GM18498 (cell line): ENCODE data around the gene SCAPER.
"Not testable (repeated sequence)": the region's sequence is repeated elsewhere in the genome, so short reads cannot be mapped to it uniquely, and the experiment has no call there.

ENCODE experiments used
- ATAC-seq: cut with Tn5 transposase; IDR thresholded peaks from one replicate; pipeline ENCODE4 v1.9.1; 2021; ENCODE audit warnings: mild to moderate bottlenecking, moderate library complexity; ENCODE audit not compliant: unreplicated experiment

SCAPER gene

DNA sequence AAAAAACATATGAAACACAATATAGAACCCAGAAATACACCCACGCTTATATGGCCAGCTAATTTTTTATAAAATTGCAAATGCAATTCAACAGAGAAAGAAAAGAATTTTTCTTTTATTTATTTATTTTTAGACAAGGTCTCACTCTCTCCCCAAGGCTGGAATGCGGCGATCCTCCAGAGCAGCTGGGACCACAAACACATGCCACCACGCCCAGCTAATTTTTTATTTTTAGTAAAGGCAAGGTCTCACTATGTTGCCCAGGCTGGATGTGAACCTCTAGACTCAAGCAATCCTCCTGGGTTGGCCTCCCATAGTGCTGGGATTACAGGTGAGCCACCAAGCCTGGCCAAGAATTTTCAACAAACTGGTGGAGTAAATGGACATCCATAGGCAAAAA, 117.9 kb downstream of the SCAPER start:
- ATAC-seq: no peak

DNA sequence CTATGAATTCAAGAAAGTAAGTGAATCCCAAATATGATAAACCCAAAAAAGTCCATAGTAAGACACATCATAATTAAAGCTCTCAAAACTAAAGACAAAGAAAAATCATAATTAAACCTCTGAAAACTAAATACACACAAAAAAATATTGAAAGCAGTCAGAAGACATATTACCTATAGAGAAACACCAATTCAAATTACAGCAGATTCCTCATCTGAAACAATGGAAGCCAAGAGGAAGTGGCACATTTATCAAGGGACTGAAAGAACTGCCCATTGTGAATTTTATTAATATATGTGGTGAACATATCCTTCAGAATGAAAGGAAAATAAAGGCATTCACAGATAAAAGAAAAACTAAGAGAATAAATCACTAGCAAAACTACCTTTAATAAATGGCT, 128.2 kb downstream of the SCAPER start:
- no peak for ATAC-seq

DNA sequence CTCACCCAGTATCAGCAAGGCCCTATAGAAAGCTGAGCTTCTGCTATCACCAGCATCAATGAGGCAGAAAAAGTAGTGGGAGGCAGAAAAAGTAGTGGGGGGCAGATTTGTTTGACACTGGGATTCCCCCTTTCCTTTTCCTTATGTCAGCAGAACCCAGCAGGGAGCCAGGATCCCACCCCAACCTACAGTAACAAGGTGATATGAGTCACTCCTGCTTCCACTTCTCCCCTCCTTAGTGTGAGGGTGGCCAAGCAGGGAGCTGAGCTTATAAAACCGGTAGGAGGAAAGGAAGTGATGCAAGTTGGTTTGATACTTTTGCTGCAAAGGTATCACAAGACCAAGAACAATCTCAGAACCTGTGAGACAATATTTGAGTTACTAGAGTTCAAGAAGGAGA, 128.7 kb downstream of the SCAPER start:
- no peak for ATAC-seq

DNA sequence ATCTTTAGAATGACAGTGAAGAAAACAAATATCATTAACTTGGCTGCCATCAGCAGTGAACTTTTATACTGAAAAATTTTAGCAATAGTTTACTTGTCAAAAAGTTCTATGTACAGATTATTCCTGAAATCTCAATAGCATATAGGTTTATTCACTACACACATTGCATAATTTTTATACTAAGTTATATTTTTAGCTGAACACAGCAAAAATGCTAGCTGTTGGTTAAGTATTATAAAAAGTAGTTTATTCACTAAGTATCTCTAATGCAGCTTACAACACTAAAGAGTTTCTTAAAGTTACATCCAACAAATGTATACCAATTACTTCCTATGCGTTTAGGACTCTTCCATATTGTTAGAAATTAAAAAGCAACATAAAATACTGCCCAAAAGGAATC, 131.9 kb downstream of the SCAPER start:
- ATAC-seq: no peak

DNA sequence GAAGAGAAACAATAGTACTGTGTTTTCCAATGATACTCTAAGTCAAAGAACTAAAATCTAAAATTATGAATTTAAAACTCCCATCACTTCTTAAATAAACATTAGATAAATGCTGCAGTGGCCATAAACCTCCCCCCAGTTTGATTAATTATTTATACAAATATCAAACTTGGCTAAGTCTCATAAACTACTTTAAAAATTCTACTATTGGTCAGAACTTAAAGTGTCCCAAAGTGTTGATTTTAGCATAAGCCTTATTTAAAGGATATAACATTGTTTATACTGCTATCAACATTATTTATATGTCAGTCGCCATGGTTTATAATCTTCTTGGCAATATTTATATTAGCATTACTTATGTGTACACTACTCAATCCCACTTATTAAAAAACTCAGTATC, 132.4 kb downstream of the SCAPER start:
- ATAC-seq: no peak

DNA sequence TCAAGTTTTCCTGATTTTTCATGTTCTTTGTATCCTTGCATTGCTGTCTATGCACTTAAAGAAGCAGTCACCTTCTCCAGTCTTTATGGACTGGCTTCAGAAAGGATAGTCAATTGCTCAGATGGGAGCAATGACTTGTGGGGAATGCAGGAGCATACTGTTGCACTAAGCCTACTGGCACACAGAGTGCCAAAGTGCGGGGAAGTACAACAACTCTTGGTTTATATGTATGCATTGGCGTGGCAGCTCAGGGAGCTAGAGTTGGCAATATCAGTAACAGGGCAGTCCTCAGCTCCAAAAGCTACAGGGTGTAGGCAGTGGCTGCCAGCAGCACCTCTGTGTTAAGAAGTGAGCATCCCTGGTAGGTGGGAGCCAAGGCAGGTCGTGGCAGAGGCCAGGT, 141.1 kb downstream of the SCAPER start:
- no peak for ATAC-seq

DNA sequence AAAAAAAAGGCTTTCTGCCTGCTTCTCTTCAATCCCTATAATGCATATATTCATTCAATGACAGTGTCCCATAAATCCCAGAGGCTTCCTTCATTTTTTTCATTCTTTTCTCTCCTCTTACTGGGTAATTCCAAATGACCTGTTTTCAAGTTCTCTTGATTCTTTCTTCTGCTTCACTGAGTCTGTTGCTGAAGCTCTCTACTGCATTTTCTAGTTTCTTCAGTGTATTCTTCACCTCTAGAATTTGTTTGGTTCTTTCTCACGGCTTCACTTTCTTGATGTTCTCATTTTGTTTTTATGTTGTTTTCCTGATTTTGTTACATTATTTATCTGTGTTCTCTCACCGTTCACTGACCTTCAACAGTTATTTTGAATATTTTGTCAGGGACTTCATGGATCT, 141.6 kb downstream of the SCAPER start:
- ATAC-seq: no peak

DNA sequence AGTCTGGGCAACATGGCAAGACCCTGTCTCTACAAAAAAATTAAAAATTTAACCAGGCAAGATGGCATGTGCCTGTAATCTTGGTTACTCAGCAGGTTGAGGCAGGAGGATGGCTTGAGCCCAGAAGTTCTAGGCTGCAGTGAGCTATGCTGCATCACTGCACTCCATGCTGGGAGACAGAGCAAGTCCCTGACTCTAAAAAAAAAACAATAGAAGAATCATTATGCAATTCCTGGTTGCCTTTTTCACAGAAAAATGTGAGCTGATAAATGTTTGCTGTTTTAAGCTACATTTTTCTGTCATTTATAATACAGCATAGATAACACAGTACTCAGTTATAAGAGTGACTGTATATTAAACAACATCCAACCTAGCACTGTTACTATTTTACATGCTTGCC, 148.8 kb downstream of the SCAPER start:
- ATAC-seq: no peak

DNA sequence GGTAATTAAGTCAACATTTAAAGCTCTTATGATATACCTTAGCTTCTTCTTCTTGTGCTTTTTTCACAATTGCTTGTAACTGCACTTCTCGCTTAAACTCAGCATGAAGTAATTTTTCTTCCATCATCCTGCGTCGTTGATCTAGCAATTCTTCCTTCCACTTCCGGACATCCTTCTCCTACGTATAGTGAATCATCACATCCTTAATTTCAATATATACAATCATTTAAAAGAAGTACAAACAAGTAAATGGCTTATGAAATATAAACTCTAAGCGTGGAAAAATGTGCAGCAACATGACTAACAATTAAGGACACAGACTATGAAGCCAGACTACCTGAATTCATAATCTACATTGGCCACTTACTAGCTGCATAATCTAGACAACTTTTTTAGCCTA, 151.4 kb downstream of the SCAPER start:
- ATAC-seq: no peak

DNA sequence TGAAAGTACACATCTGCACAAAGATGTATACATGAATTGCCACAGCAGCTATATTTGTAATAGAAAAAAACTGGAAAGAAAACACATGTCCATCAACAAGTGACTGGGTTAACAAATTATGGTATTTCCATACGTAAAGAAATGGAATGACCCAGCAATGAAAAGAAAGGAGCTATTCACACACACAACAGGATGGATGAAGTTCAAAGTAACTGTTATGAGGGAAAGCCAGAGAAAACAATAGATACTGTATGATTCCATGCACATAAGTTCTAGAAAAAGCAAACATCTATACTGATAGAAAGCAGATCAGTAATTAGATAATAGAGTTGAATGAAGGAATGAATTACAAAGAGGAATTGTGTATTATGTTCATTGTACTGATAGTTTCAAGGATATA, 152.0 kb downstream of the SCAPER start:
- ATAC-seq: no peak

DNA sequence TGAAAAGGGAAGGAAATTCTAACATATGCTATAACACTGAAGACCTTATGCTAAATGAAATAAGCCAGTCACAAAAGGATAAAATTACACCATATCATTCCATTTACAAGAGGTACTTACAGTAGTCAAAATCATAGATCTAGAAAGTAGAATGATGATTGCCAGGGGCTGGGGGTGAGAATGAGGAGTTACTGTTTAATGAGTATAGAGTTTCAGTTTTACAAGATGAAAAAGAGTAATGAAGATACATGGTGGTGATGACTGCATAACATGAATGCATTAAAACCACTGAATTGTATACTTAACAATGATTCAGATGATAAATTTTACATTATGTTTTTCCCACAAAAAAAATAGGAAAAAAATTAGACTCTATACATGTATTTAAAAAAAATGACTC, 152.6 kb downstream of the SCAPER start:
- ATAC-seq: no peak

DNA sequence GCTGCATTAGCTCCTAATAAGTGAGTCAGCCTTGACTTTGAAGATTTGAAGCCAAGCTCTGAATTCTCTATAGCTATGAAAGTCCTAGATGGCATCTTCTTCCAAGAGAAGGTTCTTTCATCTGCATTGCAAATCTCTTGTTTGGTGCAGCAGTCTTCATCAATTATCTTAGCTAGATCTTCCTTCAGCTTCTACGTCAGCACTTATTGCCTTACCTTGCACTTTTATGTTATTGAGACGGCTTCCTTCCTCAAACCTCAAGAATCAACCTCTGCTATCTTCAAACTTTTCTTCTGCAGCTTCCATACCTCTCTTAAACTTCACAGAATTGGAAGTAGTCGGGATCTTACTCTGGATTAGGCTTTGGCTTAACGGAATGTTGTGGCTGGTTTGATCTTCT, 167.6 kb downstream of the SCAPER start:
- no peak for ATAC-seq

DNA sequence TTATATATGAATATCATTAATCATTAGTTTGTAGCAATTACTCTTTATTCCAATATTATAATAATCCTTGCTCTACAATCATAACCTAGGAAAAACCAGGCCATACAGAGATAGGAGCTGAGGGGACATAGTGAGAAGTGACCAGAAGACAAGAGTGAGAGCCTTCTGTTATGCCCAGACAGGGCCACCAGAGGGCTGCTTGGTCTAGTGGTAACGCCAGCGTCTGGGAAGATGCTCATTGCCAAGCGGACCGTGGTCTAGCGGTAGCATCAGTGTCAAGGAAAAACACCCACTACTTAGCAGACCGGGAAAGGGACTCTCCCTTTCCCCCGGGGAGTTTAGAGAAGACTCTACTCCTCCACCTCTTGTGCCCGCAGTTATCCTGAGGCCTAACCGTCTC, 172.8 kb downstream of the SCAPER start:
- ATAC-seq: not testable (repeated sequence)

DNA sequence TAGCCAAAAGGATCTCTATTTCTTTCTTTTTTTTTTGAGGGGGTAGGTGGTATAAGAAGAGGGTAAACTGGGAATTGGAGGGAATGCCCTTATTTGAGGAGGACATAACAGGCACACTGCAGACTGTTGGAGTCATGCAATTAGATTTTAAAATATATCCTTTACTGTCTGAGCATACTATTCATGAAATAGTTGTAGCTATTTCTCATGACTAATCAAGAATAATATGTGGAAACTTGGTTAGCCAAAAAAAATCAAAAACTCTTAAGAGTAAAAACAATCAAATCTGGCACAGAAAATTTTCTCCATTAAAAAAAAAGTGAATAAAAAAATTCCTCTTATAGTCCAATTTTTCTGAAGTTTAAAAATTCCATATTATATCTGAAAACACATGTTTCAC, 174.9 kb downstream of the SCAPER start:
- ATAC-seq: no peak

DNA sequence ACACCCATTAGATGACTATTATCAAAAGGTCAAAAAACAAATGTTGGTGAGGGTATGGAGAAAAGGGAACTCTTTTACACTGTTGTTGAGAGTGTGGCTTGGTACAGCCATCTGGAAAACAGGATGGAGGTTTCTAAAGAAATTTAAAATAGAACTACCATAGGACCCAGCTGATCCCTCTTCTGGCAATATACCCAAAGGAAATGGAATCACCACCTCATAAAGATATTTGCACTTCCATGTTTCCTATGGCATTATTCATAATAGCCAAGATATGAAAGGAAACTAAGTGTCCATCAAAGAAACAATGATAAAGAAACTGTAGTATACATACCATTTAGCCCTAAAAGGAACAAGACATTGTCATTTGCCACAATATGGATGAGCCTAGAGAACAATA, 186.3 kb downstream of the SCAPER start:
- no peak for ATAC-seq

DNA sequence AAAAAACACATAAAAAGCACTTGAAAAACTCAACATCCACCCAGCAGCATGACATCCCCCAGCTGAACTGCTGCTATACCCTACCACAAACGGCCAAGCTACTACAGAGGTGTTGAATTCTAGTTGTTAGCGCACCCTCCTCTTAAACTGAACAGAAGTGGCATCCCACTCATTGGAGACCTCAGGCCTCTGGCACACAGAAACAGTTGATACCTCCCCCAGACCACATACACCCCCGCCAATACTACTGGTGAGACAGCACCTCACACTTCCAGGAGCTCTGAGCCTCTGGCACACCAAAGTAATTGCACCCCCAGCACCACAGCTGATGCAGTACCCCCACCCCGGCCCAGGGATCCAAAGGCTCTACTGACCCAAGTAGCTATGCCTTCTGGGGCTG, 190.2 kb downstream of the SCAPER start:
- no peak for ATAC-seq

DNA sequence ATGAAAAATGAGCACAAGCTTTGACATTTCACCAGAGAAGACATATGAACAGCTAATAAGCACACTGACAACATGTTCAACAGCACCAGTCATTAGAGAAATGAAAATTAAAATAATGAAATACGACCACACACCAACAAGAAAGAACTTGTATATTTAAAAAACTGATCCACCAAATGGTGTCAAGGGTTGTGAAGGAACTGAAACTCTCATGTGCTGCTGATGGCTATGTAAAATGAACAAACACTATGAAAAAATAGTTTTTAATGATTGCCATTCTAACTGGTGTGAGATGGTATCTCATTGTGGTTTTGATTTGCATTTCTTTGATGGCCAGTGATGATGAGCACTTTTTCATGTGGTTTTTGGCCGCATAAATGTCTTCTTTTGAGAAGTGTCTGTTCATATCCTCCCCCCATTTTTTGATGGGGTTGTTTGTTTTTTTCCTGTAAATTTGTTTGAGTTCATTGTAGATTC, 193.8 kb downstream of the SCAPER start:
- ATAC-seq: peak; percentile 81

DNA sequence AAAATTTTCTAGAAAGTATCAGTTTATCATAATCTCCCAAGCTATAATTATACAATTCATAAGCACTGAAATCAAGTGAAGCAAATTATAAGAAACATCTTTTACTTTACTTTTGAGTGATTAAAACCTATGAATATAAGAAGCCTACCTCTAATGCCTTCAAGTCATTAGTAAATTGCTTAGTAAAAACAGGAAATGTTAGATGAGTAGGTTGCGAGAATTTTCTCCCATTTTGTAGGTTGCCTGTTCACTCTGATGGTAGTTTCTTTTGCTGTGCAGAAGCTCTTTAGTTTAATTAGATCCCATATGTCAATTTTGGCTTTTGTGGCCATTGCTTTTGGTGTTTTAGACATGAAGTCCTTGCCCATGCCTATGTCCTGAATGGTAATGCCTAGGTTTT, 201.1 kb downstream of the SCAPER start:
- not testable (repeated sequence) for ATAC-seq

DNA sequence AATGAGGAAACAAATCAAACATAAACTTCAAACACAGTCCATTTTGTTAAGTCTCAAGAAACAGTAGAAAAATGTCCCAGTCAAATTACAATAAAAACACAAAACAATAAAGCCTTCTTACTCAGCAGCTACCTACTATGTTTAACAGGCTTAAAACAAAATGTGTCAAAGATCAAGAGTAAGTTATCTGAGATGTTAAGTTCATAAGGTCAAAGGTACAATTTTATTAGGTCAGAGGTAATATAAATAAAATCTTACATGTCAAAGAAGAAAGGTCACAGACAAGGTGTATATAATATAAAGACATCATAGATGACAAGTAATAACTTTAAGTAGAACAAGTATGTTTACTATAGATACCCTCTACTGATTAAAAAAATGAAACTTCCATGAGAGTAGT, 208.3 kb downstream of the SCAPER start:
- no peak for ATAC-seq

DNA sequence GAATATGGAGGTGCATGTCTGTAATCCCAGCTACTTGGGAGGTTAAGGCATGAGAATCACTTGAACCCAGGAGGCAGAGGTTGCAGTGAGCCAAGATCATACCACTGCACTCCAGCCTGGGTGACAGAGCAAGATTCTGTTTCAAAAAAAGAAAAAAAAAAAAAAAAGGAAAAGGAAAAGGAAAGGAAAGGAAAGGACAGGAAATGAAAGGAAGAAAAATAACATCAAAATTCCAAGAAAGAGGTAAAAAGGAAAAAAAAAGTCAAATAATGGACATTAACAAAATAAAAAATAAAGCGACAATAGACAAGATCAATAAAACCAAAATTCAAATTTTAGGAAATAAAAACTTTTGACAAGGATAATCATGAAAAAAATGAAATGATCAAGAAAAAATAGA, 212.6 kb downstream of the SCAPER start:
- not testable (repeated sequence) for ATAC-seq

DNA sequence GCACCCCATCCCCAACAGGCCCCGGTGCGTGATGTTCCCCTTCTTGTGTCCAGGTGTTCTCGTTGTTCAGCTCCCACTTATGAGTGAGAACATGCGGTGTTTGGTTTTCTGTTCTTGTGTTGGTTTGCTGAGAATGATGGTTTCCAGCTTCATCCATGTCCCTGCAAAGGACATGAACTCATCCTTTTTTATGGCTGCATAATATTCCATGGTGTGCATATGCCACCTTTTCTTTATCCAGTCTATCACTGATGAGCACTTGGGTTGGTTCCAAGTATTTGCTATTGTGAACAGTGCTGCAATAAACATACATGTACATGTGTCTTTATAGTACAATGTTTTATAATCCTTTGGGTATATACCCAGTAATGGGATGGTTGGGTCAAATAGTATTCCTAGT, 217.5 kb downstream of the SCAPER start:
- ATAC-seq: not testable (repeated sequence)

DNA sequence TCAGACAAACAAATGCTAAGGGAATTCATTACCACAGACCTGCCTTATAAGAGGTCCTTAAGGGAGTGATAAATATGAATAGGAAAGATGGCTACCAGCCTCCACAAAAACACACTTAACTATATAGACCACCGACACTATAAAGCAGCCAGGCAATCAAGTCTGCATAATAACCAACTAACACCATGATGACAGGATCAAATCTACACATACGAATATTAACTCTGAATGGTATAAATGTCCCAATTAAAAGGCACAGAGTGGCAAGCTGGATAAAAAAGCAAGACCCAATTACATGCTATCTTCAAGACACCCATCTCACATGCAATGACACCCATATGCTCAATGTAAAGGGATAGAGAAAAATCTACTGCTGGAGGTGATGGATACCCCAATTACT, 221.1 kb downstream of the SCAPER start:
- no peak for ATAC-seq

DNA sequence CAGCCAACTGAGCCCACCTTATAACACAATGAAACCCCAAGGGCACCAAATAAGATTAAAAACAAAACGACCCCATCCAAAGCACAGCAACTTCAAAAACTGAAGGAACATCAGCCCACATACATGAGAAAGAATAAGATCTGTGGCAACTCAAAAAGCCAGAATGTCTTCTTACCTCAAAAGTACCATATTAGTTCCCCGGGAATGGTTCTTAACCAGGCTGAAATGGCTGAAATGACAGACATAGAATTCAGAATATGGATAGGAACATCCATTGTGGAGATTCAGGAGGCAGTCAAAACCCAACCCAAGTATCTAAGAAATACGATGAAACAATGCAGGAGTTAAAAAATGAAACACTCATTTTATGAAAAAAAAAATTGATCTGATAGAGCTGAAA, 222.3 kb downstream of the SCAPER start:
- ATAC-seq: no peak

DNA sequence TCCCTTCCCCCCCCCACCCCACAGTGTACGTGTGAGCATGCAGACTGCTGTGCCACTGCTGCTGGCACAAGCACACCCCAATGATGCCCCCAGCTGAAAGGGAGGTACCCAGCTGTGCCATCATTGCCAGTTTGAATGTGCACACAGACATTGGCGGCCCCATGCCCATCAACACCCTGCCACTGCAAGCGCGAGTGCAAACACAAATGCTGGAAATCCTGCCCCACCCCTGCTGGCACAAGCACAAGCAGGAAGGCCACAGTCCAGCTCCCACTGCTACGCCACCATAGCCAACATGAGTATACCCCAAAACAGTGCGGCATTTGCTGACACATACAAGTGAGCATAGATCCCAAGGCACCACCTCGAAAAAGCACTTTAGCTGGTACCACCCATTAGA, 222.9 kb downstream of the SCAPER start:
- no peak for ATAC-seq
